GM19351 (cell line): ENCODE results near the gene DZIP1.
A peak's percentile ranks its signal among the peaks of the same experiment; 100 is the strongest.

Experiments
- ATAC-seq: cut with Tn5 transposase; IDR thresholded peaks from one replicate; pipeline ENCODE4 v1.9.1; 2021; ENCODE audit warnings: mild to moderate bottlenecking, moderate library complexity; ENCODE audit not compliant: unreplicated experiment

The DZIP1 gene

GRCh38 chr13:95552539-95553441 lies 91.7 kb downstream of the DZIP1 start, which contains the start of gene CLDN10:
TSS of gene CLDN10 (plus strand) at chr13:95552720. CDS start at chr13:95552754, 34 bp downstream.
- ATAC-seq: no peak

GRCh38 chr13:95552208-95552538 lies 92.3 kb downstream of the DZIP1 start:
- ATAC-seq: no peak

- ATAC-seq: no peak
These were observed 96.9 kb downstream of the DZIP1 start for GRCh38 chr13:95547531-95548167.

GRCh38 chr13:95546919-95547318 lies 97.6 kb downstream of the DZIP1 start:
- no peak for ATAC-seq

- ATAC-seq: no peak
These were observed 100.2 kb downstream of the DZIP1 start for GRCh38 chr13:95544293-95544692.

- ATAC-seq: no peak
These were observed 102.5 kb downstream of the DZIP1 start for GRCh38 chr13:95541911-95542474.

GRCh38 chr13:95541308-95541707 lies 103.2 kb downstream of the DZIP1 start:
- no peak for ATAC-seq

- ATAC-seq: no peak
These were observed 103.6 kb downstream of the DZIP1 start for GRCh38 chr13:95540888-95541287.

GRCh38 chr13:95536632-95537241 lies 107.8 kb downstream of the DZIP1 start:
- ATAC-seq: no peak

- ATAC-seq: peak; percentile 50
These were observed 109.3 kb downstream of the DZIP1 start for GRCh38 chr13:95535243-95535642.

GRCh38 chr13:95533545-95534160 lies 110.9 kb downstream of the DZIP1 start:
- no peak for ATAC-seq

- ATAC-seq: no peak
These were observed 114.3 kb downstream of the DZIP1 start for GRCh38 chr13:95530178-95530577.
